Keratinocyte (primary cell): ENCODE data around the gene TAB3. TPM values are rescaled to one million over a fixed set of nuclear protein-coding genes. Genes with fewer than 3 reads are reported as not detected.

Source experiments
- DNase-seq: peaks from one replicate; pipeline ENCODE4 v3.0.0-alpha.2; 2011; ENCODE audit warnings: low read depth, missing footprints, low spot score
- FAIRE-seq: peaks from 2 replicates; lab custom pipeline; 2011; peaks lifted over from hg19 to GRCh38; lab: Jason Lieb, UNC
- H2AFZ ChIP-seq: 2 replicates; pipeline ENCODE4 v1.6.0; 2012; ENCODE audit warnings: low read length, control low read depth, inconsistent platforms; ENCODE audit not compliant: control insufficient read depth
- H3K27ac ChIP-seq: 2 replicates; pipeline ENCODE4 v1.5.1; 2011; ENCODE audit warnings: low read length; ENCODE audit not compliant: control insufficient read depth, insufficient read depth
- H3K27me3 ChIP-seq: 3 replicates; pipeline ENCODE4 v1.6.0; 2011; ENCODE audit warnings: low read length; ENCODE audit not compliant: control insufficient read depth, insufficient read depth; ENCODE audit errors: extremely low read depth
- H3K36me3 ChIP-seq, 2 experiments: 2 replicates in 1 of 2; 3 replicates in 1 of 2; pipeline ENCODE4 v1.5.1; 2011; ENCODE audit warnings: low read length in 2 of 2, mild to moderate bottlenecking in 1 of 2; ENCODE audit not compliant: control insufficient read depth in 2 of 2, insufficient read depth in 2 of 2; ENCODE audit errors: extremely low read depth in 1 of 2
- H3K4me1 ChIP-seq: 3 replicates; pipeline ENCODE4 v1.5.1; 2011; ENCODE audit warnings: low read length; ENCODE audit not compliant: control insufficient read depth, insufficient read depth; ENCODE audit errors: extremely low read depth
- H3K4me2 ChIP-seq: 3 replicates; pipeline ENCODE4 v1.6.0; 2011; ENCODE audit warnings: low read depth, low read length; ENCODE audit not compliant: control insufficient read depth, insufficient read depth; ENCODE audit errors: extremely low read depth
- H3K4me3 ChIP-seq, 3 experiments: fragments of 200-600 bp in 1 of 3; sonication (generic) in 1 of 3; 2 replicates in 2 of 3; 3 replicates in 1 of 3; pipeline ENCODE4 v1.5.1; 2011 to 2016; ENCODE audit warnings: low read length in 3 of 3, mild to moderate bottlenecking in 3 of 3, control low read depth in 2 of 3, inconsistent platforms in 1 of 3, low read depth in 1 of 3, mixed read lengths in 1 of 3, mixed run types in 1 of 3, moderate library complexity in 1 of 3; ENCODE audit not compliant: control insufficient read depth in 2 of 3, insufficient read depth in 2 of 3; ENCODE audit errors: extremely low read depth in 1 of 3
- H3K79me2 ChIP-seq: 2 replicates; pipeline ENCODE4 v1.6.0; 2012; ENCODE audit warnings: low read length; ENCODE audit not compliant: control insufficient read depth, insufficient read depth
- H3K9ac ChIP-seq: 3 replicates; pipeline ENCODE4 v1.6.0; 2011; ENCODE audit warnings: low read length; ENCODE audit not compliant: control insufficient read depth, insufficient read depth; ENCODE audit errors: extremely low read depth
- H3K9me1 ChIP-seq: 3 replicates; pipeline ENCODE4 v1.6.0; 2011; ENCODE audit warnings: low read length; ENCODE audit not compliant: control insufficient read depth, insufficient read depth; ENCODE audit errors: extremely low read depth
- H3K9me3 ChIP-seq: 2 replicates; pipeline ENCODE4 v1.5.1; 2012; ENCODE audit warnings: low read depth, low read length; ENCODE audit not compliant: control insufficient read depth
- H4K20me1 ChIP-seq: 3 replicates; pipeline ENCODE4 v1.6.0; 2011; ENCODE audit warnings: low read length; ENCODE audit not compliant: control insufficient read depth, insufficient read depth; ENCODE audit errors: extremely low read depth
- EZH2 ChIP-seq: IDR thresholded peaks from one replicate; pipeline ENCODE4 v1.6.1; 2012; ENCODE audit warnings: inconsistent platforms, mild to moderate bottlenecking, low read length, moderate library complexity
- dilution Hi-C: fragments of 300-500 bp; cut with MboI; formaldehyde crosslinking; loops from one replicate; pipeline ENCODE4 v1.7.0; 2020; ENCODE audit warnings: low sequenced_read_pairs; ENCODE audit not compliant: extremely low pct_ligation_motif_present
- polyA plus RNA-seq, 5 experiments: library from polyadenylated mRNA; depleted of rRNA in 3 of 5; stranded (reverse) in 3 of 5; stranded (forward) in 1 of 5; unstranded in 1 of 5; fragments of >200 nt; gene quantifications; 1 replicate in 1 of 5; 2 replicates in 3 of 5; 3 replicates in 1 of 5; pipeline versions ENCODE4 v1.2.1 to v1.2.3, GENCODE V29; 2011 to 2012; ENCODE audit warnings: missing spikeins in 2 of 5, low read depth in 1 of 5, low replicate concordance in 1 of 5
- TF ChIP-seq, protein P1 (sequence below), 3 experiments: IDR thresholded peaks in 1 of 3; conservative IDR thresholded peaks in 1 of 3; optimal IDR thresholded peaks in 1 of 3; 2 replicates in 2 of 3; 3 replicates in 1 of 3; pipeline versions ENCODE3 to v1.5.1; 2011; ENCODE audit warnings: low read length in 3 of 3, mild to moderate bottlenecking in 3 of 3, moderate library complexity in 2 of 3, control low read depth in 1 of 3, inconsistent platforms in 1 of 3; ENCODE audit not compliant: insufficient read depth in 2 of 3; ENCODE audit errors: extremely low read depth in 1 of 3

The TAB3 gene
- polyA plus RNA-seq, 1 donor (not counting 4 experiments of a cell fraction or from before 2014, with no cell fraction given), result 25.5 TPM

DNA sequence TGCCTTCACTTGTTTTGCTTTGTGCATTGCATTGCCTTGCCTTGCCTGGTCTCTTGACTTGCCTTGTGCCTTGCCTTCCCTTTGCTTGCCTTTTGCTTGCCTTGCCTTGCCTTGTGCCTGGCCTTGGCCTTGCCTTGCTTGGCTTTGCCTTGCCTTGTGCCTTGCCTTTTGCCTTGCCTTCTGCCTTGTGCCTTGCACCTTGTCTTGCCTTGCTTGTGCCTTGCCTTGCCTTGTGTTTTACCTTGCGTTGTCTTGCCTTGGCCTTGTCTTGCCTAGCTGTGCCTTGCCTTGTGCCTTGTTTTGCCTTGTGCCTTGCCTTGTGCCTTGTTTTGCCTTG is 95.3 kb downstream of the TAB3 start:
- no peaks in the 10 kb centered on the region for H3K27me3 ChIP-seq
- peaks cover 79% of the 10 kb centered on the region for H3K9me3 ChIP-seq
- H3K4me1 ChIP-seq, result no peaks in the 10 kb centered on the region
- no peak for TF ChIP-seq EZH2
- TF ChIP-seq, protein P1, sequence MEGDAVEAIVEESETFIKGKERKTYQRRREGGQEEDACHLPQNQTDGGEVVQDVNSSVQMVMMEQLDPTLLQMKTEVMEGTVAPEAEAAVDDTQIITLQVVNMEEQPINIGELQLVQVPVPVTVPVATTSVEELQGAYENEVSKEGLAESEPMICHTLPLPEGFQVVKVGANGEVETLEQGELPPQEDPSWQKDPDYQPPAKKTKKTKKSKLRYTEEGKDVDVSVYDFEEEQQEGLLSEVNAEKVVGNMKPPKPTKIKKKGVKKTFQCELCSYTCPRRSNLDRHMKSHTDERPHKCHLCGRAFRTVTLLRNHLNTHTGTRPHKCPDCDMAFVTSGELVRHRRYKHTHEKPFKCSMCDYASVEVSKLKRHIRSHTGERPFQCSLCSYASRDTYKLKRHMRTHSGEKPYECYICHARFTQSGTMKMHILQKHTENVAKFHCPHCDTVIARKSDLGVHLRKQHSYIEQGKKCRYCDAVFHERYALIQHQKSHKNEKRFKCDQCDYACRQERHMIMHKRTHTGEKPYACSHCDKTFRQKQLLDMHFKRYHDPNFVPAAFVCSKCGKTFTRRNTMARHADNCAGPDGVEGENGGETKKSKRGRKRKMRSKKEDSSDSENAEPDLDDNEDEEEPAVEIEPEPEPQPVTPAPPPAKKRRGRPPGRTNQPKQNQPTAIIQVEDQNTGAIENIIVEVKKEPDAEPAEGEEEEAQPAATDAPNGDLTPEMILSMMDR (optimal IDR thresholded peaks at IDR 0.05 in 1 of 3, IDR thresholded peaks at IDR 0.05 in 1 of 3, conservative IDR thresholded peaks at IDR 0.05 in 1 of 3; ENCODE audit: extremely low read depth in 1 of 3, insufficient read depth in 2 of 3, low read length in 3 of 3), result no peak
- dilution Hi-C loops, result no loop called here
- no peak overlapping the region for H3K4me2 ChIP-seq
- no peaks in the 10 kb centered on the region for H3K9me1 ChIP-seq
- no peaks in the 10 kb centered on the region for H3K36me3 ChIP-seq
- DNase-seq (no peak), FAIRE-seq (no peak)
- no peaks in the 10 kb centered on the region for H3K79me2 ChIP-seq
- no peak overlapping the region for H3K9ac ChIP-seq
- no peak overlapping the region for H3K4me3 ChIP-seq
- H3K27ac ChIP-seq, result no peak overlapping the region
- H2AFZ ChIP-seq, result no peak overlapping the region
- no peaks in the 10 kb centered on the region for H4K20me1 ChIP-seq

DNA sequence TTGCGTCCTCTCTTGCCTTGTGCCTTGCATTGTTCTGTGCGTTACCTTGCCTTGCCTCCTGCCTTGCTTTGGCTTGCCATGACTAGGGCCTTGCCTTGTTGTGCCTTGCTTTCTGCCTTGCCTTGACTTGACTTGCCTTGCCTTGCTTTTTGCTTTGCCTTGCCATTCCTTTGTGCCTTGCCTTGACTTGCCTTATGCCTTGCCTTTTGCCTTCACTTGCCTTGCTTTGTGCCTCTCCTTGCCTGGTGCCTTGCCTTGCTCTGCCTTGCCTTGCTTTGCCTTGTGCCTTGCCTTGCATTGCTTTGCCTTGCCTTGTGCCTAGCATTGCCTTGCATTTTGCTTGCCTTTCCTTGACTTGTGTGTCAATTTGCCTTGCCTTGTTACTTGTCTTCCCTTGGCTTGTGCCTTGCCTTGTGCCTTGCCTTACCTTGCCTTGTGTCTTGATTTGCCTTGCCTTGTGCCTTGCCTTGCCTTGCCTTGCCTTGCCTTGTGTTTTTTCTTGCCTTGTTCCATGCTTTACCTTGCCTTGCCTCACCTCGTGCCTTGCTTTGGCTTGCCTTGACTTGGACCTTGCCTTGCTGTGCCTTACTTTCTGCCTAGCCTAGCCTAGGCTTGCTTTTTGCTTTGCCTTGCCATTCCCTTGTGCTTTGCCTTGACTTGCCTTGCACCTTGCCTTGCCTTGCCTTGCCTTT is 95.8 kb downstream of the TAB3 start:
- no peak for DNase-seq
- Histone ChIP-seq H3K4me2 (no peak overlapping the region), H3K9me1 (no peaks in the 10 kb centered on the region), H3K4me1 (no peaks in the 10 kb centered on the region), H3K79me2 (no peaks in the 10 kb centered on the region), H3K36me3 (no peaks in the 10 kb centered on the region), H3K27me3 (no peaks in the 10 kb centered on the region), H3K9ac (no peak overlapping the region), H2AFZ (no peak overlapping the region), H4K20me1 (no peaks in the 10 kb centered on the region), H3K4me3 (no peak overlapping the region), H3K9me3 (peaks cover 74% of the 10 kb centered on the region), H3K27ac (no peak overlapping the region)
- TF ChIP-seq EZH2, result no peak
- TF ChIP-seq, protein P1 (optimal IDR thresholded peaks at IDR 0.05 in 1 of 3, IDR thresholded peaks at IDR 0.05 in 1 of 3, conservative IDR thresholded peaks at IDR 0.05 in 1 of 3; ENCODE audit: extremely low read depth in 1 of 3, insufficient read depth in 2 of 3, low read length in 3 of 3), result no peak
- FAIRE-seq, result no peak
- dilution Hi-C loops, result no loop called here
